IPS DF 4.7 (cell line): ENCODE results near the gene AP1M2.
A peak's percentile ranks its signal among the peaks of the same experiment; 100 is the strongest.
"Not testable (repeated sequence)": the region's sequence is repeated elsewhere in the genome, so short reads cannot be mapped to it uniquely, and the experiment has no call there.

Experiments
- DNase-seq: peaks from one replicate; pipeline ENCODE4 v3.0.0-alpha.2; 2013; ENCODE audit warnings: low spot score; ENCODE audit errors: extremely low read depth

Gene AP1M2

DNA sequence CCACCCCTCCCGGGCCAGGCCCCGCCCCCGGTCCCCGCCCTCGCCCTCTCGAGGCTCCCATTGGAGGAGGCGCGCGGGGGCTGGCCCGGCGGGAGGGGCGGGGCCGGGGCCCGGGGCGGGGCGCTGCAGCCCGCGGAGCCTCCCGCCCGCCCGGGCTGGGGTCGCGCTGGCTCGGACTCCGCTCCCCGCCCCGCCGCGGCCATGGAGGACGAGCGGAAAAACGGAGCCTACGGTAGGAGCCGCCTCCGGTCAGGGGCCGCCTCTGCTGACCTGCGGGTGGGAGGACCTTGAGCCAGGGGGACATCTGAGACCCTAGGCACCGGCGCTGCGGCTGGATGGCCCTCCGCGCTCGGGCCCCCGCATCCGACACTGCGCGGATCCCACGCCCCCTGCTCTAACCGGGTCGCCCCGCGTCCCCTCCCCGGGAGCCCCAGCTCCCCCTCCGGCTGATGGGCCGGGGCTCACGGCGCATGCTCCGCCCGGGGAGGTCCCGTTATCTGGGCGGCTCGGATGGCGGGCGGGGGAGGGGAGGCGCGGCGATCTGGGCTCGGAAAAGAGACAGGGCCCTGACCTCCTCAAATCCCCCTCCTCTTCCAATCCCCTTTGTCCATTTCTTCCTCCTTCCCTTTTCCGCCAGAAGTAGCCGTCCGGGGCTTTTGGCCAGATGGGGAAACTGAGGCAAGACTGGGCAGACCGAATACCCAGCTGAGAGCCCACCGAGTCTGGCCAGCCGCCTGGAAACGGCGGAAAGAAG lies 15.4 kb upstream of the AP1M2 start:
- DNase-seq, result no peak

DNA sequence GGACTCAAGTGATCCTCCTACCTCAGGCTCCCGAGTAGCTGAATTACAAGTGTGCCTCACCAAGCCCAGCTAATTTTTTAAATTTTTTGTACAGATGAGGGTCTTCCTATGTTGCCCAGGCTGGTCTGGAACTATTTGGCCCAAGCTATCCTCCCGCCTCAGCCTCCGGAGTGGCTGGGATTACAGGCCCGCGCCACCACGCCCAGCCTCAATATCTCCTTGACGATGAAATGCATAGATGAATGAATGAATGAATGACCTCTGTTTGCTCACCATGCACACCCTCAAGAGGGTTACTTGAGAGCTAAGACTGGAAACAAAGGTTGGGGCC lies 14.9 kb upstream of the AP1M2 start:
- no peak for DNase-seq

DNA sequence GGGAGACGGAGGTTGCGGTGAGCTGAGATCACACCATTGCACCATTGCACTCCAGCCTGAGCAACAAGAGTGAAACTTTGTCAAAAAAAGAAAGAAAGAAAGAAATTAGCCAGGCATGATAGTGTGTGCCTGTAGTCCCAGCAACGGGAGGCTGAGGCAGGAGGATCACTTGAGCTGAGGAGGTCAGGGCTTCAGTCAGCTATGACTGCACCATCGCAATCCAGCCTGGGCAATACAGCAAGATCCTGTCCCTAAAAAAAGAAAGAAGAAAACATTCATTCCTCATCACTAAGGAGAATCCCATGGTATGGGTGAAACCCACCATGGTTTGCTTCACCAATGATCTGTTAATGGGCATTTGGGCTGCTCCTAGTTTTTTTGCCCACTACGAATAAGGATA lies 13.0 kb upstream of the AP1M2 start:
- no peak for DNase-seq

DNA sequence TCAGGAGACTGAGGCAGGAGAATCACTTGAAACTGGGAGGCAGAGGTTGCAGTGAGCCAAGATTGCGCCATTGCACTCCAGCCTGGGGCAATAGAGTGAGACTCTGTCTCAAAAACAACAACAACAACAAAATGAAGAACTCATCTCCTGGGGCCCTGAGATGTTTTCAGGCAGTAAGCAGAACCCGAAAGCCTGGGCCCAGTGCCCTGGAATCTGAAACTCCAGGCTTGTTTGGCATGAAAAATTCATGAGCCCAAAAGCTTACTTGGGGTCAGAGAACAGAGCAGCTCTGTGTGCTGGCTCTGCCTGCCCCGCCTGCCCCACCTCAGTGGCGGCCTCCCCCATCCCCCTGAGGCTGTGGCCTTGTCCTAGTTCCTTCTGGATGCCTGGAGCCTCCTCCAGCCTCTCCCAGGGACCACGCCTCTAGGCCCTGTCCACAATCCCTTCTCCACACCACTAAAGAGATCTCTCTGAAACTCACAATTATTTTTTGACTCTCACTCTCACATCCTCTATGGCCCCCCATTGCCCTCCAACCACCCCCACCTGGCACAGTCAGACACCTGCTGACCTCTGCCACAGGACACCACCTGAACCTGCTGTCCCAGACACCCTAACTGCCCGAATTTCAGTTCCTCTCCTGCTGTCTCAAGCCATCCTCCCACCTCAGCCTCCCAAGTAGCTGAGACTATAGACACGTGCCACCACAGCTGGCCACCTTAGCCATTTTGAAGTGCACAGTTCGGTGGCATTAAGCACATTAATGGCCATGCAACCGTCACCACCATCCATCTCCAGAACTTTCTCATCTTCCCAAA lies 6.9 kb upstream of the AP1M2 start:
- DNase-seq, result no peak

DNA sequence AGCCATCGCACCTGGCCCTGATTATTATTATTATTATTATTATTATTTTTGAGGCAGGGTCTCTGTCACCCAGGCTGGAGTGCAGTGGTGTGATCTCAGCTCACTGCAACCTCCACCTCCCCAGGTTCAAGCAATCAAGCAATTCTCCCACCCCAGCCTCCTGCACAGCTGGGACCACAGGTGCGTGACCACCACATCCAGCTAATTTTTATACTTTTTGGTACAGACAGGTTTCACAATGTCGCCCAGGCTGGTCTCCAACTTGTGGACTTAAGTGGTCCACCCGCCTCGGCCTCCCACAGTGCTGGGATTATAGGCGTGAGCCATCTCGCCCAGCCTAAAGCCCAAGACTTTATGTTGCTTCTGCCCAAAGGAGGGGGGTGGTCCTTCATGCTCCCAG lies 6.0 kb upstream of the AP1M2 start:
- no peak for DNase-seq

DNA sequence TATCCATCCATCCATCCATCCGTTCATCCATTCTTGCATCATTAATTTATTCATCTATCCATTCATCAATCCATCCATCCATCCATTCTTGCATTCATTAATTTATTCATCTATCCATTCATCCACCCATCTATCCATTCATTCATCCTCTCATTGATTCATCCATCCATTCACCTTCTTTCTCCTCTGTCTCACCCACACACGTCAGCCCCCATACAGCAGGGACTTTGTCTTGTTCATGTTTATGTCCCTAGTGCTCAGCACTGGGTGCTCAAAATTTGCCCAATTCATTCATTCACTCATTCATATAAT lies 683 bp upstream of the AP1M2 start:
- no peak for DNase-seq

DNA sequence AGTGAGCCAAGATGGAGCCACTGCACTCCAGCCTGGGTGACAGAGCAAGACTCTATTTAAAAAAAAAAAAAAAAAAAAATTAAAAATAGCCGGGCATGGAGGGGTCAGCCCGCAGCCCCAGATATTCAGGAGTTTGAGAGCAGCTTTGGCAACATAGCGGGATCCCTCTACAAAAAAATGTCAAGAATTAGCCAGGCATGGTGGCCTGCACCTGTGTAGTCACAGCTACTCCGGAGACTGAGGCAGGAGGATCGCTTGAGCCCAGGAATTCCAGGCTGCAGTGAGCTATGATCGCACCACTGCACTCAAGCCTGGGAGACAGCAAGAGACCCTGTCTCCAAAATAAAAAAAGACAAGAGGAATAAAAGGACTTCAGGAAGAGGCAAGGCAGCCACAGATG lies 716 bp downstream of the AP1M2 start:
- no peak for DNase-seq

DNA sequence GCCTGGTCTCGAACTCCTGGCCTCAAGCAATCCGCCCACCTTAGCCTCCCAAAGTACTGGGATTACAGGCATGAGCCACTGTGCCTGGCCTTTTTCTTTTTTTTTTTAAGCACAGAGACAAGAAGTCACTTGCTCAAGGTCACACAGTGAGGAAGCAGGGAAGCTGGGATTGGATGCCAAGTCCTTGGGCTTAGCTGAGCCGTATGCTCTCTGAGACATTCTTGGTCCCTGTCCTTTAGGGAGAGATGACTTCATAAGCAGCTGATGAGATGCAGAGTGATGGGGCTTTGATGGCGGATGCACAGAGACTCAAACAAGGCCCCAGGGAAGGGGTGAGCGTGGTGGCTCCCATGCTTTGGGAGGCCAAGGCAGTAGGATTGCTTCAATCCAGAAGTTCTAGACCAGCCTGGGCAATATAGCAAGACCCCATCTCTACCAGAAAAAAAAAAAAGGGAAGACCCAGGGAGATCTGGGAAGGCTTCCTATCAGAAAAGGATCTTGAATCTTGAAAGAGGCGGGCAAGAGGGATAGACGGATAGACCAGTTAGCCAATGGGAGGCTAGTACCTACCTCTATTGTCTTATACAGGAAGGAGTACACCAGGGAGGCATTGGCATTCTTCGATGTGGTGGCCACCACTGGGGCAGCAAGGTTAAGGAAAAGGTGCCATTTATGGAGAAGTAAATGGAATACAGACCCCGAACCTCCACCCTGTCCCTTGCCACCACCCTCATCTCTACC lies 3.9 kb downstream of the AP1M2 start:
- no peak for DNase-seq

DNA sequence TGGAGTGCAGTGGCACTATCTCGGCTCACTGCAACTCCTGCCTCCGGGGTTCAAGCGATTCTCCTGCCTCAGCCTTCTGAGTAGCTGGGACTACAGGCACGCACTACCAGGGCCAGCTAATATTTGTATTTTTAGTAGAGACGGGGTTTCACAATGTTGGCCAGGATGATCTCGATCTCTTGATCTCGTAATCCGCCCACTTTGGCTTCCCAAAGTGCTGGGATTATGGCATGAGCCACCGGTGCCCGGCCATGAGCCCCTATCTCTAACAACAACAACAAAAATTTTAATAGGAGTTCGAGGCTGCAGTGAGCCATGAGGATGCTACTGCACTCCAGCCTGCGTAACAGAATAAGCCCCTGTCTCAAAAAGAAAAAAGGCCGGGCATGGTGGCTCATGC lies 5.0 kb downstream of the AP1M2 start:
- DNase-seq, result no peak

DNA sequence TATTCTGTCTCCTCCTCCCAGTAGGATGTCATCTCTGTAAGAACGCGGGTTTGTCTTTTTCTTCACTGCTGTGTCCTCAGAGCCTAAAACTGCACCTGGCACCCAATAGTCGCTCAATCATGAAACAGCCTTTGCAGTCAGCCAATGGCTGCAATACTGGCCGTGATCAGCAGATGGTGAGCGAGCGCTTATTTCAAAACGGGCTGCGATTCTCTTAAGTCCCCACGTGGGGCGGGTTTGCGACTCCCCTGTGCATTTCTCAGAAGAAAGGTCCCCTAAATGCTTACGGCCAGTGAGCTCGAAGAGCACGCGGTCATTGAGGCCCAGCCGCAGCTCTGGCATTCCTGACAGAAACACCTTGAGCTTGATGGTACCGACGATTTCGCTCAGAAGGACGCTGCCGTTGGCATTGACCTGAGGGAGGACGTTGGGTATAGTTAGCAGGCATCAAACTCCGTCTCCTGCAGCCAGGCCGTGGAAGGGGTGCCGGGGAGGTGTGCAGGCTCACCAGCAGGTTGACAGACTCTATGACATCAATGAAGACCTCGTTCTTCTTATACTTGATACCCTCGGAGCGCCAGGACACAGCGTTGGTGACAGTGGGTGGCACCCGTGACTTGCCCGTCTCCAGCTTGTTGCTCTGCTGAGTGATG lies 6.0 kb downstream of the AP1M2 start:
- DNase-seq, result no peak

DNA sequence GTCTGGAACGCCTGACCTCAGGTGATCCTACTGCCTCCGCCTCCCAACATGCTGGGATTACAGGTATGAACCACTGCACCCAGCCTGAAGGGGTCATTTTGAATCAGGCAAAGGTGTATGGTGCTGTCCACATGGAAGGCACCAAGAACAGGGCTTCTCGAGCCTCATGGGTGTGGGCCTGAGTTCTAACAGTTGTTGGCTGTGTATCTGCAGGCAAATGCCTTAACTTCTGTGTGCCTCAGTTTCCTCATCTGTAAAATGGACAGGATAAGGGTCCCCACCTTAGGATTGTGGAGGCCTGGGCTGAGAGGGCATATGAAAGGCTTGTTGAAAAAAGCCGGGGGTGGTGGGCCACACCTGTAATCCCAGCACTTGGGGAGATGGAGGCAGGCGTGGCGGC lies 9.2 kb downstream of the AP1M2 start:
- no peak for DNase-seq

DNA sequence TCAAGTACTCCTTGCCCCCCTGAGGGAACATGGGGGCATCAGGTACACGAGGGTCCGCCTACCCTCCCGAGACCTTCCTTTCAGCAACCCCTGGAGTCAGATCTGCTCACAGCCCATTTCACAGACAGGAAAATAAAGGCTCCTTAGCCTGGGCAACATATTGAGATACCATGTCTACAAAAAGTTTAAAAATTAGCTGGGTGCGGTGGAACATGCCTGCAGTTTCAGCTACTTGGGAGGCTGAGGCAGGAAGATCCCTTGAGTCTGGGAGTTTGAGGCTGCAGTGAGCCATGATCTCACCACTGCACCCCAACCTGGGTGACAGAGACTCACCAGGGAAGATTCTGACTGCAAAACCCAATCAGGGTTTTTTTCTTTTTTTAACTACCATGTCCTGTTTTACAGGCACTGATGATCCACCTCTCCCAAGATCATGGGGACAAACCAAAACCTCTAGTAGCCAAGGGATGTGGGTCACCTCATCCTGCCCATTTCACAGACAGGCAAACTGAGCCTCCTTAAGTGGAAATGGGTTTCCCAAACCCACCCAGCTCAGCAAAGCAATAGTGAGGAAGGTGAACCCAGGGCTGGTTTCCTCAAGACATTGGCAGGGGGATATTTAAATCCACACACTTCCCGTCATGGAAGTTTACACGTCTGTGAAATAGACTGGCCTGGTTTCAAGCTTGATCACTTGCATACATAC lies 11.9 kb downstream of the AP1M2 start:
- no peak for DNase-seq

DNA sequence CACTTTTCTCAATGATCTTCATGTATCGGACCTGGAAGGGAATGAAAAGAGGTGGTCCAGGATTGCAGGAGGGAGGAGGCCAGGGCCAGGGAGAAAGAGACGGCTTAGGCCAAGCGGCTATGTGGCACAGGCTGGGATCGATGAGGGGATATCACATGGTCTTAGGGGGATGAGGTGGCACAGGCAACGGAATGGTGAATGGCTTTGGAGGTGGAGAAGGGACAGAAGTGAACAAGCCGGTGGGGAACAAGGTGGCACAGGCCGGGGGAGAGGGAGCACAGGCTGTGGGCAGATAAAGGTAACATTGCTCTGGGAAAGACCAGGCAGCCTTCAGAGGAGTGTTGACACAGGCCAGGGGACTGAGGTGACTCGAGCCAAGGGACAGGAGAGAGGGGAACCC lies 12.7 kb downstream of the AP1M2 start:
- DNase-seq, result no peak

DNA sequence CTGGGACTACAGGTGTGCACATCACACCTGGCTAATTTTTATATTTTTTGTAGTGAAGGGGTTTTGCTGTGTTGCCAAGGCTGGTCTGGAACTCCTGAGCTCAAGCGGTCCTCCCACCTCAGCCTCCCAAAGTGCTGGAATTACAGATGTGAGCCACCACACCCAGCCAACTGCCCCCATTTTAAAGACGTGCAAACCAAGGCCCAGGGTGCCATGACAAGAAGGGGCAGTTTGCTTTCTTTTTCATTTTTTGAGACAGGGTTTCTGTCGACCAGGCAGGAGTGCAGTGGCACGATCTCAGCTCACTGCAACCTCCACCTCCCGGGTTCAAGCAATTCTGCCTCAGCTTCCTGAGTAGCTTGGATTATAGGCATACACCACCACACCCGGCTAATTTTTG lies 13.3 kb downstream of the AP1M2 start:
- DNase-seq, result not testable (repeated sequence)

DNA sequence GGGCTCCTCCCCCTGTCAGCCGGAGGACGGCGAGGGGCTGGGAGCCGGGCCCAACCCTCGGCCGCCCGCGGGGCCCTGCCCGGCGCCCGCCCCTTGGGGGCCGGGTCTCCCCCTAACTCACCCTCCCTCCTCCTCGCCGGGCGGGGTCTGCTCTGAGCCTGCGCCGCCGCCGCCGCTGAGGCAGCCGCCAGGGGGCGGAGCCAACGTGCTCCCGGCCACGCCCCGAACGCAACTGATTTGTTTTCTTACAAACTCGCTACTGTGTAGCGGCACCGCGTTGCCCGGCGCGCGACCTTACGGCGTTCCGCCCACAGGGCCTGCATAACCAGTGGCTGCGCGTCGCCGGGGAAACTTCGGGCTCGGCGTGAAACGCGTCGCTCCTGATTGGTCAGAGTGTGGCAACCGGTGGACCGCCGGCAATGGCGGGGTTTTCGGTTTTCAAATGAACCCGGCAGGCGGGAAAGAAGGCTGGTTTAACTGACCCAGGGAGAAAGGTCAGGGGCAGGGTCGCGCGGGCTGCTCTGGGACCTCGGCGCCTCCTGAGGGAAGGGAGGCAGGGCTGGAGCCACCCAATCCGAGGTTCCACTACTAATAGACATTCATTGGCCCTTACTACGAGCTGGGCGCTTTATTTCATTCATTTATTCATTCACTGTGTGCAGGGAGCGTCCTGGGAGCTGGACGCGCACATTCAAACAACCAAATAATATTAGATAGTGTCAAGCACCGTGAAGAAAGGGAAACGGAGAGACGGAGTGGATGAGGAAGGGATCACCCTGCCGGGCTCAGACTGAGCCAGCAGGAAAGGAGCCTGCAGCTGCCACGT lies 18.1 kb downstream of the AP1M2 start, which contains the start of gene CDKN2D:
Gene CDKN2D, minus strand, starts transcription at position 154 of the 826 bp plus-strand sequence. CDS start 326 bp downstream, outside the sequence.
- DNase-seq, result peak; percentile 92

DNA sequence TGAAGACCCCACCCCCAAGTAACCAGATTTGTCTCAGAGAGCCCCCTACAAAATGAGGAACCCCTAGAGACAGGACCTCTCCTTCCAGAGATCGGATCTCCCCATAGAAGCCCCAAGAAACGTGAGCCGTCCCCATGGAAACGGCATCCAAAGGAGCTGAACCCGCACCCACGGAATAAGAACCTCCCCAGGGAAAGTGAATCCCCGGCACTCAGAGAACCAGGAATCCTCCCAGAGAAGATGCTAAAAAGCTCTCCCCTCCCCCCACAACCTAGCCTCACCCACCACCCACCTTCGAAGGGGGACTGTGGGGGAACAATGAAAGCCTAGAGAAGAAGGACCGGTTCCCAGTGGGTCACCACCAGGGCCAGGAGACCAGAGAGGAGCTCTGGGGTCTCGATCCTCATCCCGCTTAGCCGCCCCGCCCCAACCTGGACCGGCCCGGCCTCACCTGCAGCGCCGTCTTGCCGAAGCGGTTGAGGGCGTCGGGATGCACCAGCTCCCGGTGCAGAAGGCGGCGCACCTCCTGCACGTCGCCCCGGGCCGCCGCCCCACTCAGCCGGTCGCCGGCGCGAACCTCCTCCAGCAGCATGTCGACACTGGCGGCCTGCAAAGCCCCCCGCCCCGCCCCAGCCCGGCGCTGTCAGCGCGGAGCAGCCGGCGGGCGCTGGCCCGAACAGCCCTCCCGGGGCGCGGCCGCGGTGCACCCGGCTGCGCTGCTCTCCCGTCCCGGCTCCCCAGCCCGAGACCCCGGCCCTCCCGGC lies 18.9 kb downstream of the AP1M2 start:
- no peak for DNase-seq

DNA sequence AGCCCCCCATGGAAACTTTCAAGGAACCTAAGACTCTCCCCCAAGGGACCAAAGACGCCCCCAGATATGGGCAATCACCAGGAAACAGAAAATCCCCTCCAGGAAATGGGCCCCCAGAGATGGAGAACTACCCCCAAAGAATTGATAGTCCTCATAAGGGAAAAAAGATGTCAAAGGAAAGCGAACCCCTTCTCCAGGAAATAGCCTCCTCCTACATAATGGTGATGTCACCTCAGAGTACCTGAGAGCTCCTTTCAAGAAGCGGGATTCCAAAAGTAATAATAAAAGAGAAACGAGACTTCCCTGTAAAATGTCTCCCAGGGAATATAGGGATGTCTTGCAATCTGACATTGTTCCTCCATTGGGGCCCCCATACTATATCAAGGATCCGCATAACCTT lies 19.5 kb downstream of the AP1M2 start:
- DNase-seq, result no peak

DNA sequence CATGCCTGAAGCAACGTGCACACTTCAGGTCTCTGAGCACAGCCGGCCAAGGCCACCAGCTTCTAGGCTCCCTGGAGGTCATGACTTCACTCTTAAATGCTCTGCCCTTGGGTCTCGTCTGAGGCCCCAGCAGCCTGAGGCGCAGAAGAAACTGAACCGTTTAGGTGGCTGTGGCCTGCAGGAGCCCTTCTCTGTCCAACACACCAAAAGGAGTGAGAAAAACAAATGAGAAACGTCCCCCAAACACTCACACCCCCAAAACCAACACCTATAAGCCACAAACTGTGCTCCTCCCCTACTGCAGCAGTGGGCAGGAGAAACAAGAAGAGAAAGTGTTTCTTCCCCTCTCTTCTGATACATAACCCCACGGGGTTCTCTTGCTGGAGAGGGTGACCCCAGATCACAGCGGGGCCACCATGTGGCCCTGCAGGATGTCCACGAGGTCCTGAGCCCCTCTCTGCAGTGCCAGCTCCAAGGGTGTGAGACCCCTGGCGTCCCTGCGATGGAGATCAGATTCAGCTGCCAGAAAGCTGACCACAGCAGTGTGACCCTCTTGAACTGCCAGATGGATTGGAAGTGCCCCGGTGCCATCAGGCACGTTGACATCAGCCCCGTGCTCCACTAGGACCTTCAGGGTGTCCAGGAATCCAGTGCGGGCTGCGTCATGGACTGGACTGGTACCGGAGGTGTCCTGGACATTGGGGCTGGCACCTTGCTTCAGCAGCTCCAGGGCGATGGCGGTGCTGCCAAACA lies 20.3 kb downstream of the AP1M2 start:
- DNase-seq, result no peak

DNA sequence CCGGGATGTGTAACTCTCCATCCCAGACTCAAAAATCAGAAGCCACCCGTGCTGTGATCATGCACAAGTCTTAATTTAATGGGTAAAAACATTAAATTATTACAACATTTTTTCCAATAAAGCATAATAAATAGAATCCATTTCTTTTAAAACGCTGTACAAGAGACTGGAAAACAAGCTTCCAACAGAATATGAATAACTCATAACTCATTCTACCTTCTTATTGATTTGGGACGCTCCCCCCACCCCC lies 20.8 kb downstream of the AP1M2 start:
- DNase-seq, result no peak
